NCI-H510A (cell line): ENCODE measurements around the gene PLPPR1.

Experiments used
- DNase-seq: peaks from one replicate; lab custom pipeline; 2025; lab: John Stamatoyannopoulos, UW

The PLPPR1 gene

DNA sequence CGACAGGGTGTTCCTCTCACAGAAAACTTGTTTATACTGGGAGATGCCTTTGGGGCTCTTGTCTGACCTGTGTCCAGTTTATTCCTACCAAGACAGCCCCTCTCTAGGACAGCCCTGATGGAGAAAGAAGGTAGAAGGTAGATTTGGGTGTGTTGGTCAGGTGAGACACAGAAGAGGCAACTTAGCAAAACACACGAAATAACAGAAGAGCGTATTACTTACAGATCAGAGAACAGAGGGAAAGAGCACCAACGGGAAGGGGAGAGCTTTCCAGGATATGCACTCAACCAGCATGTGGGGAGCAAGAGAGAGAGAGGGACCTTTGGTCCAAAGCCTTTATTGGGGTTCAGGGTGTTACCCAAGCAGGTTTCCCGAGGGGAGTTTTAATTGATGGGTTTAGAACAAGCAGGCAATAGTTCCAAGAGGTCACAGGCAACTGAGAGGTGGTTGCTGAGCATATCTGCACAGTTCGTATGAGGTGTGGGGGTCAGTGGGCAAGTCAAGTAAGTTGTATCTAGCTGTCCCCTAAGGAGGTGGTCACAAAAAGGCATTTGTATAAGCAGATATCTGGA is 324.5 kb downstream of the PLPPR1 start:
- DNase-seq = no peak

GRCh38 chr9:101353683-101354082 is 325.2 kb downstream of the PLPPR1 start:
- DNase-seq = no peak

DNA sequence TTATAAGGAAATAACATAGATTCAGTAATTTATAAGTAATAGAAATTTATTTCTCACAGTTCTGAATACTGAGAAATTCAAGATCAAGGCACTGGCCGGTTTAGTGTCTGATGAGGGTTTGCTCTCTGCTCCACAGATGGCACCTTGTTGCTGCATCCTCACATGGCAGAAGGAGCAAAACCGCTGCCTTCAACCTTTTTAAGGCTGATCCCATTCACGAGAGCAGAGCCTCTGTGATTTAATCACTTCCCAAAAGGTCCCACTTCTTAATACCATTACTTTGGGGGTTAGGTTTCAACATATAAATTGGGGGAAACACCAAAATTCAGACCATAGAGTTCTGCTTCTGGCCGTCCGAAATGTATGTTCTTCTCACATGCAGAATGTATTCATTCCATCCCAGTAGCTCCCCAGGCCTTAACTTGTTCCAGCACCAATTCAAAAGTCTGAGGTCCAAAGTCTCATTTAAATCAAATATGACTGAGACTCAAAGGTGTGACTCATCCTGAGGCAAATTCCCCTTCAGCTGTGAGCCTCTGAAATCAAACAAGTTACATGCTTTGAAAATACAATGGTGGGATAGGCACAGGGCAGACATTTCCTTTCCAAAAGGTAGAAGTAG is 325.7 kb downstream of the PLPPR1 start:
- DNase-seq = no peak

DNA sequence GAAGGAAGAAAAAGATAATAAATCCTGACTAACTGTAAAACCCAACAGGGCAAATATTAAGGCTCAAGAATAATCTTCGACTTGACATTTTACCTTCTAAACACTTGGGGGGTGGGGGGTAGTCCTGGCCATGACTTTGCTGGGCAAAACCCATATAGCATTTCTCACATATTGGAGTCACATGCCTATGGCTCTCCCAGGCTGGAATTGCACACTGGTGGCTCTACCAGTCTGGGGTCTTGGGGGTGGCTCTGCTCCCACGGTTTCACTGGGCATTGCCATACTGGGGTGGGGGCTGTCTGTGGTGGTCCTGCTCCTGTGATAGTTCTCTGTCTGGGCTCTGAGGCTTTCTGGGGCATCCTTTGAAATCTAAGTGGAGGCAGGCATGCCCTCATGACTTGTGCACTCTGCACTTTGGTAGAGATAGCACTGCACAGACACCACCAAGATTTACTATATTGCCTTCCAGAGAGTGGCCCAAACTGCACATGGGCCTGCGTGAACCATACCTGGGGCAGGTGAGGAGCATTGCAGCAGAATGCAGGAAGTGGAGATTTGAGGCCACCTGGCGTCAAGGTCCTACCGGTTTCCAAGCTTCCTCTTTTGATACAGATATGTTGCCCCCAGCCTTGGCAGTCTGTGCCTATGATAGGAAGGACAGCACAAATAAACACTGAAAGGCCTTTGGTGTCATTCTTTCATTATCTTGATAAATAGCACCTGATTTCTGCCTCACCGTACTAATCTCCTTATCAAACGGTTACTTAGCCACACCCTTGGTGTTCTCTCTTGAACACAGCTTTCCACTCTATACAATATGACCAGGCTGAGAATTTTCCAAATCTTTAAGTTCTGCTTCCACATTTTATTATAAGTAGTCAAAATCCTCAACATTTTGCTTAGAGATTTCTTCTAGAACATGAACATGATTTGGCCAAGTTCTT is 326.5 kb downstream of the PLPPR1 start:
- no peak for DNase-seq

DNA sequence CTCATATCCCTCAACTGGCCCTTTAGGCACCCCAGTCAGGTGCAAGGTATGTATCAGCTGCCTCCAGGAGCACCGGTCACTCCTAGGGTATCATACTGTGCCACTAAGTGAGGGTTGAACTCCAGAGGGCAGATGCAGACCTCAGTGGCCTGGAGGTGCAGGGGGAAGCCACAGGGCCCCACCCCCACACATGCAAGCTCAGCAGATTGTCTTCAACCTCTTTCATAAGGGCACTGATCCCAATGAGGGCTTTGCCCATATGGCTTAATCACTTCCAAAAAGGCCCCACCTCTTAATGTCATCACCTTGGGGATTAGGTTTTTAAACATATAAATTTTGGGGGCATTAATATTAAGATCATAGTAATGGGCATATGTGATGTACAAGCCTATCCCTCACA is 328.1 kb downstream of the PLPPR1 start:
- no peak for DNase-seq

DNA sequence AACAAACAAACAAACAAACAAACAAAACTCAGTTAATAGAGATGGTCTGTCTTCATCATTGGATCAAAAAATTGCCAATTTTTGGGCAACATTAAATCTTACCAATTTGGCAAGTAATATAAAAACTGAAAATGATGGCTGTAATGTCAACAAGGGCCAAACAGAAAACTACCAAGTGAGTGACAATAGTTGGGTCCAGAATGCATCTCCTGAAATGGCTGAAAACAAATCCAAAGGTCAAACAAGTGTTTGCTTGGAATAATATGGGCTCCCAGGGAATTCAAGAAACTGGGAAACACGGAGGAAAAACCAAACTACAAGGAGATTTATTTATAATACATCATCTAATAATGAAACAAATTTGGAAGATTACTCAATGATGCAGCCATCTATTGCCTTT is 331.2 kb downstream of the PLPPR1 start:
- no peak for DNase-seq

DNA sequence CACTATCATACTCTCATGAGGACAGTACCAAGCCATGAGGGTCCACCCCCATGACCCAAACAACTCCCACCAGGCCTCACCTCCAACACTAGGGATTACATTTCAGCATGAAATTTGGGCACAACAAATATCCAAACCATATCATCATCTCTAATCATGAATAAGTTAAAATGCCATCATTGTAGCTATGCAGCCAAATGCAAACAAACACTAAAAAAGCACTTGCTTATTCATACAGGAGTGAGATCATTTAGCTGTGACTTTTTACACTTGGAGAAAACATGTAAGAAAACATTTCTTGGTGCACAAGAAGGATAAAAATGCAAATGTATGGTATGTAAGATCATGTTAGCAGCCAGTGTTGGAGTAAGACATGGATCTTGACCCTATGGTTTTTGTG is 332.1 kb downstream of the PLPPR1 start:
- no peak for DNase-seq

DNA sequence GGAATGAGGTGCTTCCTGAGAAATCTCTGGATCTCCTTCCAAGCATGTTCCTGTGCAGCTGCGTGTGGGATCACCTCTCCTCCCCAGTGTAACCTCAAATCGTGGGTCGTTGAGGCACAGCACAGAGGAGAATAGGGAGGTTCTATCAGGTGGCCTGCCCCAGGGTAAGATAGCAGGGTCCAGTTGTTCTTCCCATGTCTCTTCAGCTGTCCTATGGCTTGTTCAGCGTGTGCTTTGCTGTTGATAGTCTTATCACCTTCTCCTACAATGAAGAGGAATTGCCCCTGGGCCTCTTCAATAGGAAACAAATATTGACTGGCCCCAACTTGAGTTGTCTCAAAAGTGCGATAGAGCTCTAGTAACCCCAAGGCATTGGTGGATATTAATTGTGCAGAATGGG is 333.9 kb downstream of the PLPPR1 start:
- no peak for DNase-seq

GRCh38 chr9:101365181-101365580 is 336.7 kb downstream of the PLPPR1 start:
- DNase-seq = no peak

GRCh38 chr9:101366038-101366756 is 337.7 kb downstream of the PLPPR1 start:
- DNase-seq = no peak

DNA sequence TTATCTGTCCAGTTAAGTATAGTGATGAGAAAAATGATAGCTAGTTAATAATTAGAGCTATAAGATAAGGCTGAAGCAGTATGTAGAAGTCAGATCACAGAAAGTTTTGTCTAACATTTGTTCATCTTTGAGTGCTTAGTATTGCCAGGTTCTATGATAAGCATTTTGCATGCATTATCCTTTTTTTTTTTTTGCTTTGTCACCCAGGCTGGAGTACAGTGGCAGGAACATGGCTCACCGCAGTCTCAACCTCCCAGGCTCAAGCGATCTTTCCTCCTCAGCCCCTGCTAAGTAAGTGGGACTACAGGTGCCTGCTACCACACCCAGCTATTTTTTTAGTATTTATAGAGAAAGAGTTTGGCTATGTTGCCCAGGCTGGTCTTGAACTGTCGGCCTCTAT is 338.8 kb downstream of the PLPPR1 start:
- no peak for DNase-seq

GRCh38 chr9:101369286-101369685 is 340.8 kb downstream of the PLPPR1 start:
- DNase-seq = no peak

DNA sequence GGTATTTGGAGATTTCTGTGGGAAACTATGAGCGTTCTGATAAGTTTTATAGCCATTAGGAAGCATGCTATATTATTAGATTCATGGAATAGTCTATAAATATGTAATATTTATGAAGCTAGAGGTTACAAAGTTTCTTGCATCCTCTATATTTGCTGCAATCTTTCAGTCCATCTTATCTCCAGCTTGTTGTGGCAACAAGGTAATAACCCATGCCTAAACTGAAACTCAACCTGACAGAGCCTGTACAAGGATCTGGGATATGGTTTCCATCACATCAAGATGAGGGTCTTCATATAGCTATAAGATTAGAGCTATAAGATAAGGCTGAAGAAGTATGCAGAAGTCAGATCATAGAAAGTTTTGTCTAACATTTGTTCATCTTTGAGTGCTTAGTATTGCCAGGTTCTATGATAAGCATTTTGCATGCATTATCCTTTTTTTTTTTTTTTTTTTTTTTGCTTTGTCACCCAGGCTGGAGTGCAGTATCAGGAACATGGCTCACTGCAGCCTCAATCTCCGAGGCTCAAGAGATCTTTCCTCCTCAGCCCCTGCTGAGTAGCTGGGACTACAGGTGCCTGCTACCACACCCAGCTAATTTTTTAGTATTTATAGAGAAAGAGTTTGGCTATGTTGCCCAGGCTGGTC is 341.5 kb downstream of the PLPPR1 start:
- DNase-seq = no peak

- no peak for DNase-seq
Measured at GRCh38 chr9:101371813-101372212, 343.3 kb downstream of the PLPPR1 start.

DNA sequence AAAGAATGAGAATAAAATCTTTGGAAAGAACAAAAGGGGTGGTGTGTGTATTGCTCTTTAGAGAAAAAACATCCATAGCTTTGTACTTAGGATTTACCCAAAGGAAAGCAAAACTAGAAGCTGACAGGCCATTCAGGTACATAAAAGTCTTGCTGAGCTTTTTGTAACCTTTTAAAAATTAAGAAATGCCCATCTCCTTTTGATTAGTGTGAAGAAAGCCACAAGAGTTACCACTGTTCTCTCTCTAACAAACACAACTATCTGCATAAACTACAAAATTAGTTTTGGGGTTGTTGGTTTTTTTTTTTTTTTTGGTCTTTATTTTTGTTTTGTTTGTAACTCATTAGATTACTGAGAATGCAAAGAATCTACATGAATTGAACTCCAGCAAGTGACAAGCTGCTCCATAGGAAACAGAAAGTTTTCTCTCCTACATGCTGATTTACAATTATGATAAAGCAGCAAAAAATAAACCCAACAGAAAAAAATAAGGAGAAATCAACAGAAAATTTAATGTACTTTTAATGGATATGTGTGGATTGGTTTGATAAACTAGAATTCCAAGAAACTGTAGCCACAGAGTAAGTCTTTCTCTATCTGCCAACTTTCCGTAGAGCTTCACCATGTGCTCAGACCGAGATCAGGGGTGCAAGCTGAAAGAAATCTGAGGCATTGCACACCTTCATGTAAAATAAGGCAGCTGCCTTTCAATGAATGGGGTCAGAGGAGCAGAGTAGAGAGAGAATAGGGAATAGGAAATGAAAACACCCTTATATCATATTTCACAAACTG is 344.0 kb downstream of the PLPPR1 start:
- DNase-seq = no peak
